PC-3 (cell line): ENCODE data around the gene VPS54.

Experiments used
- EZH2 ChIP-seq: fragments of 300-600 bp; sonication (generic); IDR thresholded peaks from one replicate; pipeline ENCODE4 v1.6.1; 2017; ENCODE audit warnings: antibody characterized with exemption, mild to moderate bottlenecking, low read length; ENCODE audit not compliant: unreplicated experiment
- EZH2phosphoT487 ChIP-seq: fragments of 300-600 bp; sonication (generic); IDR thresholded peaks from 2 replicates; pipeline ENCODE4 v1.6.1; 2018; ENCODE audit warnings: mild to moderate bottlenecking, antibody characterized with exemption, low read length, borderline replicate concordance
- TF ChIP-seq, protein P1 (sequence below): fragments of 300-600 bp; sonication (generic); conservative IDR thresholded peaks from 2 replicates; pipeline ENCODE4 v1.5.1; 2017; ENCODE audit warnings: antibody characterized with exemption, low read depth, mild to moderate bottlenecking, low read length

DNA sequence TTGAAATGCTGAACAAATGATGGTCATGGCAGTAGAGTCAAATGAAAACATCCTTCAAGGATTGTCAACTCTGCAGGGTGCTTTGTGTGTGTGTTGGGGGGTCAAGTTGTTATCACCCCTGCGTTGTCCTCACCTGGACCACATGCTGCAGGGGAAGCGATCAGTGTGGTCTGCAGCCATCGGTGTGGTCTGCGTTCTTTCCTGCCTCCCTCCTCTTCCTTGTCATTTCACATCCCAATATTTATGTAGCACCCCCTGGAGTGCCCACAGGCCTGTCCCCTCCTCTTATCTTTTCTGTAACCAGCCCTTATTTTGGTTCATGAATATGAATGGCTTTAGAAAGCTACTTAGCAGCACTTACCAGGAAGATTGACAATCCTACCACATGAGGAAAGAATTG lies 138.6 kb downstream of the VPS54 start:
- TF ChIP-seq, protein P1, sequence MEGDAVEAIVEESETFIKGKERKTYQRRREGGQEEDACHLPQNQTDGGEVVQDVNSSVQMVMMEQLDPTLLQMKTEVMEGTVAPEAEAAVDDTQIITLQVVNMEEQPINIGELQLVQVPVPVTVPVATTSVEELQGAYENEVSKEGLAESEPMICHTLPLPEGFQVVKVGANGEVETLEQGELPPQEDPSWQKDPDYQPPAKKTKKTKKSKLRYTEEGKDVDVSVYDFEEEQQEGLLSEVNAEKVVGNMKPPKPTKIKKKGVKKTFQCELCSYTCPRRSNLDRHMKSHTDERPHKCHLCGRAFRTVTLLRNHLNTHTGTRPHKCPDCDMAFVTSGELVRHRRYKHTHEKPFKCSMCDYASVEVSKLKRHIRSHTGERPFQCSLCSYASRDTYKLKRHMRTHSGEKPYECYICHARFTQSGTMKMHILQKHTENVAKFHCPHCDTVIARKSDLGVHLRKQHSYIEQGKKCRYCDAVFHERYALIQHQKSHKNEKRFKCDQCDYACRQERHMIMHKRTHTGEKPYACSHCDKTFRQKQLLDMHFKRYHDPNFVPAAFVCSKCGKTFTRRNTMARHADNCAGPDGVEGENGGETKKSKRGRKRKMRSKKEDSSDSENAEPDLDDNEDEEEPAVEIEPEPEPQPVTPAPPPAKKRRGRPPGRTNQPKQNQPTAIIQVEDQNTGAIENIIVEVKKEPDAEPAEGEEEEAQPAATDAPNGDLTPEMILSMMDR, result no peak
- TF ChIP-seq EZH2, result no peak
- no peak for TF ChIP-seq EZH2phosphoT487
